ENCODE results near the gene COL23A1. TPM values are rescaled to one million over a fixed set of nuclear protein-coding genes. Genes with fewer than 3 reads are reported as not detected.
A peak's percentile ranks its signal among the peaks of the same experiment; 100 is the strongest.

Gene COL23A1
- total RNA-seq, 2 experiments from 2014 or later: 0.11 TPM; not detected in 1

- Mint-ChIP-seq H3K4me3 (no peak overlapping the region), H3K27me3 (no peaks in the 10 kb centered on the region), H3K4me1 (ENCODE audit: low read depth) (peaks cover 15% of the 10 kb centered on the region), H3K36me3 (ENCODE audit: low read depth) (peaks cover 73% of the 10 kb centered on the region), H3K27ac (peak overlapping the region; percentile 73), H3K9me3 (no peaks in the 10 kb centered on the region)
- ChIA-PET CTCF (no interaction called here), POLR2A (interaction anchor here (1.0 to 16.9 kb wide), 9 partner anchors 8 to 372 kb away, joined by 3 to 431 read pairs (median 3); partner anchors contain the start of genes HNRNPAB and PHYKPL)
- TF ChIP-seq CTCF (IDR thresholded peaks at IDR 0.05): no peak
- no peak for DNase-seq
- intact Hi-C loops (cut with micrococcal nuclease): no loop called here
- no peak for ATAC-seq
Measured at GRCh38 chr5:178214160-178214803, 375.9 kb downstream of the COL23A1 start.

GRCh38 chr5:178213748-178214151 is 376.4 kb downstream of the COL23A1 start:
- TF ChIP-seq CTCF (IDR thresholded peaks at IDR 0.05): no peak
- peaks cover 77% of the 10 kb centered on the region for H3K36me3 Mint-ChIP-seq (ENCODE audit: low read depth)
- no peaks in the 10 kb centered on the region for H3K27me3 Mint-ChIP-seq
- CTCF ChIA-PET: no interaction called here
- H3K4me1 Mint-ChIP-seq (ENCODE audit: low read depth): peaks cover 18% of the 10 kb centered on the region
- H3K27ac Mint-ChIP-seq: peak overlapping the region; percentile 73
- ATAC-seq (no peak), DNase-seq (no peak)
- no peaks in the 10 kb centered on the region for H3K9me3 Mint-ChIP-seq
- H3K4me3 Mint-ChIP-seq: no peak overlapping the region
- intact Hi-C loops (cut with micrococcal nuclease): no loop called here
- POLR2A ChIA-PET: interaction anchor here (0.6 to 16.9 kb wide), 12 partner anchors 8 to 372 kb away, joined by 3 to 431 read pairs (median 4); partner anchors contain the start of genes HNRNPAB and PHYKPL

- Mint-ChIP-seq H3K27me3 (no peaks in the 10 kb centered on the region), H3K27ac (peak overlapping the region; percentile 72)
Measured at GRCh38 chr5:178213003-178213461, 377.2 kb downstream of the COL23A1 start.

GRCh38 chr5:178212241-178213002 is 377.8 kb downstream of the COL23A1 start:
- H3K4me3 Mint-ChIP-seq: no peak overlapping the region
- intact Hi-C loops (cut with micrococcal nuclease): no loop called here
- no peaks in the 10 kb centered on the region for H3K27me3 Mint-ChIP-seq
- ATAC-seq (no peak), DNase-seq (no peak)
- peaks cover 82% of the 10 kb centered on the region for H3K36me3 Mint-ChIP-seq (ENCODE audit: low read depth)
- H3K27ac Mint-ChIP-seq: peak overlapping the region; percentile 72
- ChIA-PET POLR2A (interaction anchor here (0.6 to 16.9 kb wide), 9 partner anchors 6 to 944 kb away, joined by 3 to 431 read pairs (median 5); partner anchors contain the start of genes HNRNPAB and PHYKPL), CTCF (interaction anchor here (1.7 kb wide), 1 partner anchor 12 kb away, joined by 3 read pairs; no protein-coding TSS in a partner anchor)
- TF ChIP-seq CTCF (IDR thresholded peaks at IDR 0.05): no peak
- H3K4me1 Mint-ChIP-seq (ENCODE audit: low read depth): peaks cover 29% of the 10 kb centered on the region
- no peaks in the 10 kb centered on the region for H3K9me3 Mint-ChIP-seq

More at GRCh38 chr5:178213003-178213461, 377.2 kb downstream of the COL23A1 start:
- H3K9me3 Mint-ChIP-seq: no peaks in the 10 kb centered on the region
- ATAC-seq (no peak), DNase-seq (no peak)
- H3K4me1 Mint-ChIP-seq (ENCODE audit: low read depth): peaks cover 23% of the 10 kb centered on the region
- peaks cover 77% of the 10 kb centered on the region for H3K36me3 Mint-ChIP-seq (ENCODE audit: low read depth)
- ChIA-PET POLR2A (interaction anchor here (0.6 to 16.9 kb wide), 10 partner anchors 7 to 57 kb away, joined by 3 to 431 read pairs (median 5); partner anchors contain the start of genes HNRNPAB and PHYKPL), CTCF (no interaction called here)
- intact Hi-C loops (cut with micrococcal nuclease): no loop called here
- H3K4me3 Mint-ChIP-seq: no peak overlapping the region
- TF ChIP-seq CTCF (IDR thresholded peaks at IDR 0.05): no peak
